Measurements from ENCODE around the gene PLEKHA7. TPM values are rescaled to one million over a fixed set of nuclear protein-coding genes. Genes with fewer than 3 reads are reported as not detected.

PLEKHA7 gene
- total and polyA plus RNA-seq, 2 of the 13 experiments (the other 11 are each of a cell fraction or from before 2014, with no cell fraction given): 17.5 to 18.7 TPM

DNA sequence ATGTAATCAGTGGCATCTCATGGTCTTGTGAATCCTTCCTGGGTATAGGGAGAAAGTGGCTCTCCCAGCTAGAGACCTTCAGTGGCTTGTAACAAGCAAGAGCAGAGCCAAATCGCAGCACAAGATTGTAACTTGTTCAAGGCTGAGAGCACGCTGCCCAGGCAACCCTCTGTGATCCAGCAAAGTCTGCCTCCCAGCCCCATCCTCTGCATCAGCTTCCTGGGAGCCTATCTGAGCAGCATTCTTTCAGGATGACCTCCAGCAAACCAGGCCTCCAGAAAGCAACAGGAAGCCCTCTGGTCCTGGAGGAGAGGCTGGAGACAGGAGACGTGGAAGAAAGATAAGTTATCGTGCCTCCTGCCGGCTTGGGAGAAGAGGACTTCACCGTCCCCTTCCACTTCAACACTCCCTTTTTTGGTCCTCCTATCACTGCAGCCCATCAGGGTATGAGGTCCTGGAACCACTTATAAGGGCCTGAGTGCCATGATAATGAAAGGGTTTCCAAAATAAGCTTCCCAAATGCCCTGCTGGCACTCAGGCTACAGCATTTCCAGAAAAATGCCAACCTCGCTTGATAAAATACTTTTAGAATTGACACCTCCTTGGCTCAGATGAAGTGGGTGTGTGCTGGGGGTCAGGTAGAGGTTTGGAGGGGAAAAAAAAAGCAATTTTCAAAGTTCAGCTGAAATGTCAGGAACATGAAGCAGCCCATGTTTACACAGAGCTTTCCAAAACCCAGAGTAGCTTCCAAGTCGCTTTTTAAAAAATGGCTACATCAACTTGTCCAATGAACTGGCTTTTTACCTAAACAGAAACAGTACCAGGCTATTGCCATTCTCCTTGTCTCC is 80.2 kb downstream of the PLEKHA7 start:
- FAIRE-seq: no peak
- BruUV-seq (replicated peaks): no TSS peak
- H3K4me2 ChIP-seq (ENCODE audit: low read depth, low read length): no peak overlapping the region
- no peak overlapping the region for H3K4me3 ChIP-seq (replicated peaks in 1 of 3; ENCODE audit: insufficient read depth in 1 of 3, low read depth in 2 of 3, low read length in 3 of 3)
- no peak overlapping the region for H2AFZ ChIP-seq (ENCODE audit: low read length)
- intact Hi-C loops (cut with micrococcal nuclease; ENCODE audit: unreplicated experiment): no loop called here
- in situ Hi-C loops (cut with HindIII; ENCODE audit: extremely low pct_ligation_motif_present, low pct_unique_long_range_greater_than_20kb): no loop called here
- DNase-seq (ENCODE audit: low spot score): no peak
- no peaks in the 10 kb centered on the region for H3K27me3 ChIP-seq (ENCODE audit: control insufficient read depth in 1 of 2, insufficient read depth in 2 of 2, low read length in 2 of 2)
- no peaks in the 10 kb centered on the region for H3K4me1 ChIP-seq (ENCODE audit: insufficient read depth, low read length)
- ATAC-seq: no peak
- H3K27ac ChIP-seq (ENCODE audit: extremely low read length, insufficient read depth, low read length): no peak overlapping the region
- peaks cover 6% of the 10 kb centered on the region; the same call in 1 of the 2 replicates for H4K20me1 ChIP-seq (ENCODE audit: insufficient read depth, low read length)
- peaks cover 0 to 2% of the 10 kb centered on the region in 2 experiments; a peak in 1 of 5 replicates for H3K36me3 ChIP-seq (replicated peaks in 1 of 2; ENCODE audit: control insufficient read depth in 1 of 2, insufficient read depth in 2 of 2, low read length in 2 of 2)
- no peaks in the 10 kb centered on the region for H3K79me2 ChIP-seq (ENCODE audit: insufficient read depth, low read length)
- ChIA-PET POLR2A (no interaction called here), CTCF (ENCODE audit: low intra/inter-chr PET ratio, low total read pairs) (interaction anchor here (0.7 kb wide), 1 partner anchor 129 kb away, joined by 3 read pairs; no protein-coding TSS in a partner anchor)
- 98% methylated on average over 8 of the region's 8 CpGs for WGBS (ENCODE audit: low lambda C conversion rate)
- H3K9ac ChIP-seq (ENCODE audit: insufficient read depth, low read depth, low read length): no peak overlapping the region
- H3K9me3 ChIP-seq (ENCODE audit: low read length): no peaks in the 10 kb centered on the region
- TF ChIP-seq AHDC1 (CRISPR knock-in tag; IDR thresholded peaks at IDR 0.05; ENCODE audit: borderline replicate concordance): no peak
- no peak for TF ChIP-seq HMG20A (CRISPR knock-in tag; IDR thresholded peaks at IDR 0.05; ENCODE audit: borderline replicate concordance)
